Body of pancreas (tissue), 4 donors: Measurements from ENCODE around the gene DLG1. TPM values are rescaled to one million over a fixed set of nuclear protein-coding genes. Genes with fewer than 3 reads are reported as not detected.
"Not testable (repeated sequence)": the region's sequence is repeated elsewhere in the genome, so short reads cannot be mapped to it uniquely, and the experiment has no call there.

Experiments used
- ATAC-seq: fragments of 150-250 bp; one replicate; pipeline ENCODE4 v1.9.1; 2016
- DNase-seq, 4 donors: peaks; one replicate each; pipeline ENCODE4 v3.0.0-alpha.2; 2019
- H3K27ac ChIP-seq, 4 donors: fragments of 200-600 bp; sonication (generic); 1 replicate in 3 of 4; 2 replicates in 1 of 4; pipeline versions ENCODE4 v1.5.1 to v1.6.1; 2016 to 2019; ENCODE audit warnings: mild to moderate bottlenecking in 1 of 4, mixed read lengths in 1 of 4, moderate library complexity in 1 of 4
- H3K27me3 ChIP-seq, 2 donors: fragments of 200-600 bp; sonication (generic); one replicate each; pipeline ENCODE4 v1.6.0; 2016; ENCODE audit warnings: mild to moderate bottlenecking in 1 of 2
- H3K36me3 ChIP-seq, 2 donors: fragments of 200-600 bp; sonication (generic); replicated peaks in 1 of 2; 2 replicates each; pipeline ENCODE4 v1.5.1; 2016; ENCODE audit warnings: low read depth in 2 of 2; ENCODE audit not compliant: insufficient read depth in 1 of 2
- H3K4me1 ChIP-seq: fragments of 200-600 bp; sonication (generic); one replicate; pipeline ENCODE4 v1.6.0; 2016
- H3K4me3 ChIP-seq, 2 donors: fragments of 200-600 bp; sonication (generic); 1 replicate in 1 of 2; 2 replicates in 1 of 2; pipeline ENCODE4 v1.5.1; 2016 to 2019
- H3K9me3 ChIP-seq, 3 donors: fragments of 200-600 bp; sonication (generic); 1 replicate in 2 of 3; 2 replicates in 1 of 3; pipeline ENCODE4 v1.5.1; 2016
- POLR2A ChIP-seq, 3 donors: fragments of 450-650 bp; IDR thresholded peaks; one replicate each; pipeline ENCODE4 v1.6.1; 2016; ENCODE audit warnings: antibody characterized with exemption in 3 of 3, mild to moderate bottlenecking in 2 of 3
- WGBS, 2 donors: methylation state at CpG; one replicate each; pipeline ENCODE4 v1.1.5; 2017; 5-methylcytosine and 5-hydroxymethylcytosine counted together
- intact Hi-C: fragments of 100-400 bp; cut with DNase I; formaldehyde crosslinking; loops from one replicate; pipeline ENCODE4 v1.15.1; 2023
- total RNA-seq, 2 donors: library from RNA; depleted of rRNA; stranded (reverse); fragments of >200 nt; gene quantifications; one replicate each; pipeline ENCODE4 v1.1.0, GENCODE V29; 2016
- TF ChIP-seq, protein P1 (sequence below), 7 experiments: fragments of 450-650 bp in 4 of 7; fragments of 200-600 bp in 3 of 7; sonication (generic) in 3 of 7; IDR thresholded peaks; one replicate each; pipeline ENCODE4 v1.5.1; 2016 to 2019; ENCODE audit warnings: antibody characterized with exemption in 7 of 7

DLG1 gene
- total RNA-seq, 2 donors from 2014 or later, result 45.8 to 48.8 TPM

DNA sequence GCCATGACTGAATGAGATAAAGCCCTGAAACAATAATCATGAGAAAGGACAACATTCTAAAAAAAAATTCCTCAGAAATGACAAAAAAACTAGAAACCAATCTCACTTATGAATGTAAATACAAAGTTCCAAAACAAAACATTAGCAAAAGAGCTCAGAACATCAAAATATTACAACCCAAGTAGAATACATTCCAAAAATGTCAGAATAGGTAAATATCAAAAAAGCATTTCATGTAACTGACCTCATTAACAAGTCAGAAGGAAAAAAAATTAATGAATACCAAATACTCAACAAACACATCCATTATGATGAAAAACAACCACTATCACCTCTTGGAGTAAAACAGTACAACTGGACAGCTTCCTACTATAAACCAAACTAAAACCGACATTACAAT, 93.1 kb downstream of the DLG1 start:
- no peak overlapping the region for H3K27ac ChIP-seq
- TF ChIP-seq, protein P1, sequence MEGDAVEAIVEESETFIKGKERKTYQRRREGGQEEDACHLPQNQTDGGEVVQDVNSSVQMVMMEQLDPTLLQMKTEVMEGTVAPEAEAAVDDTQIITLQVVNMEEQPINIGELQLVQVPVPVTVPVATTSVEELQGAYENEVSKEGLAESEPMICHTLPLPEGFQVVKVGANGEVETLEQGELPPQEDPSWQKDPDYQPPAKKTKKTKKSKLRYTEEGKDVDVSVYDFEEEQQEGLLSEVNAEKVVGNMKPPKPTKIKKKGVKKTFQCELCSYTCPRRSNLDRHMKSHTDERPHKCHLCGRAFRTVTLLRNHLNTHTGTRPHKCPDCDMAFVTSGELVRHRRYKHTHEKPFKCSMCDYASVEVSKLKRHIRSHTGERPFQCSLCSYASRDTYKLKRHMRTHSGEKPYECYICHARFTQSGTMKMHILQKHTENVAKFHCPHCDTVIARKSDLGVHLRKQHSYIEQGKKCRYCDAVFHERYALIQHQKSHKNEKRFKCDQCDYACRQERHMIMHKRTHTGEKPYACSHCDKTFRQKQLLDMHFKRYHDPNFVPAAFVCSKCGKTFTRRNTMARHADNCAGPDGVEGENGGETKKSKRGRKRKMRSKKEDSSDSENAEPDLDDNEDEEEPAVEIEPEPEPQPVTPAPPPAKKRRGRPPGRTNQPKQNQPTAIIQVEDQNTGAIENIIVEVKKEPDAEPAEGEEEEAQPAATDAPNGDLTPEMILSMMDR (IDR thresholded peaks at IDR 0.05), result no peak
- no peak for TF ChIP-seq POLR2A (IDR thresholded peaks at IDR 0.05)
- H3K9me3 ChIP-seq, result no peaks in the 10 kb centered on the region
- H3K4me1 ChIP-seq, result peaks cover 23% of the 10 kb centered on the region
- WGBS, 2 donors, result 73 to 76% methylated on average over 1 of the region's 1 CpG
- no peaks in the 10 kb centered on the region for H3K36me3 ChIP-seq
- H3K4me3 ChIP-seq, result no peak overlapping the region
- ATAC-seq (no peak), DNase-seq (no peak)
- no peaks in the 10 kb centered on the region for H3K27me3 ChIP-seq
- intact Hi-C loops, result no loop called here

DNA sequence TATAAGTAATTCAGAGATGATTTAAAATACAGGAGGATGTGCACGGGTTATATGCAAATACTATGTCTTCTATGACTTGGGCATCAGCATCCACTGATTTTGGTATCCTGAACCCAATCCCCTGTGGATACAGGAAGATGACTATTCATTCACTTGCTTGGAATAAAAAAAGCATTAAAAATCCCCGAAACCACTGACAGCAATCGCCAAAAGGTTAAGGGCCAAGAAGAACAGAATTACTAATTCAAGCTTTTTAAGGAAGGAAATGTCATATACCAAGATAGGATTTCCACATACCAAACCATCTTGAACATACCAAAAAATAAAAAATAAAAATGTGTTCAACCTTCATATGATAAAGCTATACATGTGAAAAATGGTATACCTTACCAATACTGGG, 93.7 kb downstream of the DLG1 start:
- DNase-seq (no peak), ATAC-seq (no peak)
- Histone ChIP-seq H3K4me3 (no peak overlapping the region), H3K36me3 (no peaks in the 10 kb centered on the region), H3K27me3 (no peaks in the 10 kb centered on the region), H3K9me3 (no peaks in the 10 kb centered on the region), H3K27ac (no peak overlapping the region), H3K4me1 (peaks cover 19% of the 10 kb centered on the region)
- intact Hi-C loops, result no loop called here
- 73 to 91% methylated on average over 3 of the region's 3 CpGs for WGBS, 2 donors
- TF ChIP-seq POLR2A (IDR thresholded peaks at IDR 0.05), result no peak
- TF ChIP-seq, protein P1 (IDR thresholded peaks at IDR 0.05), result no peak

DNA sequence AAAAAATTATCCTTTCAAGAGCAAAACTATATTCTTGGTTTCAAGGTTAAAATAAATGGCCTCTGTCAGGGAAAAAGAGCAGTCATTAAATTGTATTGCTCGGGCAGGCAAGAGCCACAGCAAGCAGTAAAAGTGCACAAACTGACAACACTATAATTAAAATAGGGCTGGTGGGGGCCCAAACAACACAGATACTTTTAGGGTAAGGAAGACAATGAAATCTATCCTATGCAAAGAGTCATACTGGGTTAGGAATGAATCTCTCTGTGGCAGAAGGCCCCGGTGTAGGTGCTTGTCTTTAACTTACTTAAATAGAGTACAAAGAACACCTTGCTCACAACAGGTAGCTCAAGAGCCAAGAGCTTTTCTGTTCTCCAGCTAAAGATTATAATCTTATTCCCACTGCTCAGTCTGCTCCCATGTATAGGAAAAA, 94.7 kb downstream of the DLG1 start:
- TF ChIP-seq POLR2A (IDR thresholded peaks at IDR 0.05), result no peak
- TF ChIP-seq, protein P1 (IDR thresholded peaks at IDR 0.05), result no peak
- intact Hi-C loops, result no loop called here
- H3K4me1 ChIP-seq, result peaks cover 16% of the 10 kb centered on the region
- 53 to 72% methylated on average over 2 of the region's 2 CpGs for WGBS, 2 donors
- H3K9me3 ChIP-seq, result no peaks in the 10 kb centered on the region
- no peak for ATAC-seq
- DNase-seq, result no peak
- no peaks in the 10 kb centered on the region for H3K27me3 ChIP-seq
- no peak overlapping the region for H3K27ac ChIP-seq
- no peak overlapping the region for H3K4me3 ChIP-seq
- H3K36me3 ChIP-seq, result no peaks in the 10 kb centered on the region

DNA sequence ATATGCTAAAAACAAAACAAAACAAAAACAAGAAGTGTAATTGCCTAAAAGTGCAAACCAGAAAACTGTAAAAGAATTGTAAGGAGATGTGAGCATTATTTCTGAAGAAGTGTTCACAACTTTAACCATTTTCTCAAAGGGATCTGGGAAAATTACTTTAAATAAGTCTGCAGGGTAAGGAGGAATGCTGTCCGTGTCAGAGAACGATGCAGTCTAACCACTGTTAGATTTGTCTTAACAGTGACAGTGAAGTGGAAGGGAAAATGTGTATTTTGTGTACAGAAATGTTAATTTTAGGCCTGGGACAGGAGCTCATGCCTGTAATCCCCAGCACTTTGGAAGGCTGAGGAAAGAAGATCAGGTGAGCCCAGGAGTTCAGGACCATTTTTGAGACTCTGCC, 95.7 kb downstream of the DLG1 start:
- ATAC-seq, result no peak
- WGBS, 2 donors, result 74 to 82% methylated on average over 2 of the region's 2 CpGs
- no peak for TF ChIP-seq POLR2A (IDR thresholded peaks at IDR 0.05)
- TF ChIP-seq, protein P1 (IDR thresholded peaks at IDR 0.05), result no peak

DNA sequence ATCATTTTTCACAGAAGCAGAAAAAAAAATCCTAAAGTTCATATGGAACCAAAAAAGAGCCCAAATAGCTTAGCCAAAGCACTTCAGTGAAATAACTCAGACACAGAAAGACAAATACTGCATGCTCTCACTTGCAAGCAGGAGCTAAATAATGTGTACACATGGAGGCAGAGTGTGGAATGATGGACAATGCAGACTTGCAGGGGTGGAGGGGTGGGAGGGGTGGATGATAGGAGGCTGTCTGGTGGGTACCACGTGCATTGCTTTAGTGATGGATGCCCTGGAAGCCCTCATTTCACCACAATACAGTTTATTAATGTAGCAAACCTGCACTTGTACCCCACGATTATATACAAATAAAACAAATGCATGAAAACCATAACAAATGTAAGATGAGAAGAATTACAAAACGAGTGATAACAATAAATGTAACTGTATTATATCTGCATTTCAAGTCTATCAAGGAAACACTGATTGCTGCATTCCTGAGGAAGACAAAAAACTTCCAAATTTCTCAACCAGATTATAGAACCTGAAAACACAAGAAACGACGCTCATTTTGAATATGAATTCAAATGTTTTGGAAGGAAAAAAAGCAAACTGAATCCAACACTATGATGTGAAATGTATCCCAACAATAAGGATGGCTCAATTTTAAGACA, 96.5 kb downstream of the DLG1 start:
- Histone ChIP-seq H3K4me3 (no peak overlapping the region), H3K27ac (no peak overlapping the region), H3K9me3 (no peaks in the 10 kb centered on the region), H3K4me1 (peaks cover 16% of the 10 kb centered on the region), H3K36me3 (no peaks in the 10 kb centered on the region), H3K27me3 (no peaks in the 10 kb centered on the region)
- WGBS, 2 donors, result 69 to 74% methylated on average over 5 of the region's 5 CpGs
- TF ChIP-seq, protein P1 (IDR thresholded peaks at IDR 0.05), result no peak
- ATAC-seq (no peak), DNase-seq (no peak)
- intact Hi-C loops, result no loop called here

More for the DNA sequence above, 95.7 kb downstream of the DLG1 start:
- intact Hi-C loops, result no loop called here
- no peak for DNase-seq
- no peak overlapping the region for H3K4me3 ChIP-seq
- no peak overlapping the region for H3K27ac ChIP-seq
- H3K9me3 ChIP-seq, result no peaks in the 10 kb centered on the region
- H3K4me1 ChIP-seq, result peaks cover 16% of the 10 kb centered on the region
- H3K36me3 ChIP-seq, result no peaks in the 10 kb centered on the region
- no peaks in the 10 kb centered on the region for H3K27me3 ChIP-seq

DNA sequence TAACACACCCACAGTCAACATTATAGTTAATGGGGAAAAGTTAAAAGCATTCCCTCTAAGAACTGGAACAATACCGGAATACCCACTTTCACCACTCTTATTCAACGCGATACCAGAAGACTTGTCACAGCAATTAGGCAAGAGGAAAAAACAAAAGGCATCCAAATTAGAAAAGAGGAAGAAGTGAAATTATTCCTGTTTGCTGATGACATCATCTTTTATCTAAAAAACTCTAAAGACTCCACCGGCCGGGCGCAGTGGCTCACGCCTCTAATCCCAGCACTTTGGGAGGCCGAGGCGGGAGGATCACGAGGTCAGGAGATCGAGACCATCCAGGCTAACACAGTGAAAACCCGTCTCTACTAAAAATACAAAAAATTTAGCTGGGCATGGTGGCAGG, 97.6 kb downstream of the DLG1 start:
- peaks cover 16% of the 10 kb centered on the region for H3K4me1 ChIP-seq
- H3K27ac ChIP-seq, H3K36me3 ChIP-seq, DNase-seq, H3K4me3 ChIP-seq, H3K9me3 ChIP-seq, ATAC-seq, H3K27me3 ChIP-seq, intact Hi-C loops: not testable (repeated sequence)
- 93 to 95% methylated on average over 12 of the region's 12 CpGs for WGBS, 2 donors
